Measurements from ENCODE around the gene G3BP1.

- TF ChIP-seq CTCF (conservative IDR thresholded peaks at IDR 0.05; ENCODE audit: low read depth, low read length): no peak
- TF ChIP-seq EZH2phosphoT487 (IDR thresholded peaks at IDR 0.05; ENCODE audit: borderline replicate concordance, low read length): no peak
Observed at GRCh38 chr5:151738125-151738848, 33.5 kb upstream of the G3BP1 start.

Data from PC-3 (cell line).